ENCODE measurements around the gene HSPB9. TPM values are rescaled to one million over a fixed set of nuclear protein-coding genes. Genes with fewer than 3 reads are reported as not detected.

Gene HSPB9
- total and polyA plus RNA-seq, 10 donors, result 0.11 to 0.19 (median 0.17) TPM; not detected in 6

DNA sequence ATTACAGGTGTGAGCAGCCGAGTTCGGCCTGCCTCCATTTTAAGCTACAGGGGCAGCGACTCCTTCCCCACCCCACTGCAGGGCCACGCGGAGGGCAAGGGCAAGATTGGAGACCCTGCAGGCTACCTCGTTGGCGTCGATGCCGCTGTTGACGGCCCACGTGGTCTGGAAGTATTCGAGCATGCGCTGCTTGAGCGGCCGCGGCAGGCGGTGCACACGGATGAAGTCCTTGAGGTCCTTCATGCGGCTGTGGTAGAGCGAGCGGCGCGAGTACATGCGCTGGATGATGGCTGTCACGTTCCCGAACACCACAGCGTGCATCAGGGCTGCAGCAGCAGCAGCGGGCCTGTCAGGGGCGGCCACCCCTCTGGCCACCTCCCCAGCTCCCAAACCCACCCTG is 46.7 kb downstream of the HSPB9 start:
- Histone ChIP-seq H3K27me3 (replicated peaks in 1 of 7) (no peaks in the 10 kb centered on the region), H3K9me3 (no peaks in the 10 kb centered on the region), H3K4me1 (no peaks in the 10 kb centered on the region), H3K36me3 (no peaks in the 10 kb centered on the region), H3K4me3 (no peak overlapping the region), H3K27ac (no peak overlapping the region)
- 93 to 100% (median 97%) methylated on average over 2 to 29 of the region's 29 CpGs for WGBS, 5 donors
- no peak for DNase-seq
- intact Hi-C loops (cut with DNase I; ENCODE audit: low total_unique reads), result no loop called here
- TF ChIP-seq POLR2A (IDR thresholded peaks at IDR 0.05), result no peak
- no peak for TF ChIP-seq POLR2AphosphoS5 (IDR thresholded peaks at IDR 0.05)
- TF ChIP-seq, protein P1, sequence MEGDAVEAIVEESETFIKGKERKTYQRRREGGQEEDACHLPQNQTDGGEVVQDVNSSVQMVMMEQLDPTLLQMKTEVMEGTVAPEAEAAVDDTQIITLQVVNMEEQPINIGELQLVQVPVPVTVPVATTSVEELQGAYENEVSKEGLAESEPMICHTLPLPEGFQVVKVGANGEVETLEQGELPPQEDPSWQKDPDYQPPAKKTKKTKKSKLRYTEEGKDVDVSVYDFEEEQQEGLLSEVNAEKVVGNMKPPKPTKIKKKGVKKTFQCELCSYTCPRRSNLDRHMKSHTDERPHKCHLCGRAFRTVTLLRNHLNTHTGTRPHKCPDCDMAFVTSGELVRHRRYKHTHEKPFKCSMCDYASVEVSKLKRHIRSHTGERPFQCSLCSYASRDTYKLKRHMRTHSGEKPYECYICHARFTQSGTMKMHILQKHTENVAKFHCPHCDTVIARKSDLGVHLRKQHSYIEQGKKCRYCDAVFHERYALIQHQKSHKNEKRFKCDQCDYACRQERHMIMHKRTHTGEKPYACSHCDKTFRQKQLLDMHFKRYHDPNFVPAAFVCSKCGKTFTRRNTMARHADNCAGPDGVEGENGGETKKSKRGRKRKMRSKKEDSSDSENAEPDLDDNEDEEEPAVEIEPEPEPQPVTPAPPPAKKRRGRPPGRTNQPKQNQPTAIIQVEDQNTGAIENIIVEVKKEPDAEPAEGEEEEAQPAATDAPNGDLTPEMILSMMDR (IDR thresholded peaks at IDR 0.05 in 8 of 11, conservative IDR thresholded peaks at IDR 0.05 in 3 of 11), result no peak

DNA sequence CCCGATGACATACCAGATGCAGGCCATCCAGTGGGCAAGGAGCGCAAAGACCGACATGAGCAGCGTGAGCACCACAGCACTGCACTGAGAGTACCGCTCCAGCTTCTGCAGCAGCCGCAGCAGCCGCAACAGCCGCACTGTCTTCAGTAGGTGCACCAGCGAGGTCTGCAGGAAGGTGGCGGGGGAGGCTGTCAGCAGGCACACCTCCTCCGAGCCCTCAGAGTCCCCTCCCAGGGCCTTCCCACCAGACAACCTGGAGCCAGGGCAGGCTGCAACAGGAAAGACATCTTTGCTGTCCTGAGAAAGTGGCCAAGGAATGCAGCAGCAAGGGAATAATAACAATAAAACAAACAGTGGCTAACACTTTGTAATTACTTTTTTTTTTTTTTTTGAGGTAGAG is 49.2 kb downstream of the HSPB9 start:
- H3K4me3 ChIP-seq, result no peak overlapping the region
- no peaks in the 10 kb centered on the region for H3K36me3 ChIP-seq
- 77 to 96% (median 85%) methylated on average over 4 to 11 of the region's 11 CpGs for WGBS, 5 donors
- no peaks in the 10 kb centered on the region for H3K27me3 ChIP-seq (replicated peaks in 1 of 7)
- H3K4me1 ChIP-seq, result no peaks in the 10 kb centered on the region
- TF ChIP-seq POLR2A (IDR thresholded peaks at IDR 0.05), result no peak
- TF ChIP-seq, protein P1 (IDR thresholded peaks at IDR 0.05 in 8 of 11, conservative IDR thresholded peaks at IDR 0.05 in 3 of 11), result no peak
- TF ChIP-seq POLR2AphosphoS5 (IDR thresholded peaks at IDR 0.05), result no peak
- H3K27ac ChIP-seq, result no peak overlapping the region
- intact Hi-C loops (cut with DNase I; ENCODE audit: low total_unique reads), result no loop called here
- no peaks in the 10 kb centered on the region for H3K9me3 ChIP-seq
- DNase-seq, result no peak

Other genes with a start within 250 kb of the HSPB9 start
- 100 to 1,000 TPM in 2 of 7 donors, 10 to 100 TPM in 5; 64.9 to 112 (median 87.6) TPM for gene ACLY, start 203.9 kb upstream of the HSPB9 start, total RNA-seq
- 10 to 100 TPM; 17.7 to 28.6 (median 21.6) TPM for gene ACLY, start 203.9 kb upstream of the HSPB9 start, polyA plus RNA-seq
- gene ODAD4, start 192.2 kb upstream of the HSPB9 start, total RNA-seq, result 1 to 10 TPM in 1 of 7 donors, under 1 TPM in 2, not detected in 4; 0.20 to 1.0 (median 0.52) TPM
- under 1 TPM; 0.22 to 0.35 (median 0.30) TPM for gene ODAD4, start 192.2 kb upstream of the HSPB9 start, polyA plus RNA-seq
- 10 to 100 TPM; 29.2 to 49.8 (median 44.2) TPM for gene CNP, start 156.0 kb upstream of the HSPB9 start, total RNA-seq
- 10 to 100 TPM; 22.3 to 41.6 (median 25.9) TPM for gene CNP, start 156.0 kb upstream of the HSPB9 start, polyA plus RNA-seq
- 100 to 1,000 TPM in 1 of 7 donors, 10 to 100 TPM in 6; 60.6 to 108 (median 90.4) TPM for gene DNAJC7, start 105.4 kb upstream of the HSPB9 start, total RNA-seq
- gene DNAJC7, start 105.4 kb upstream of the HSPB9 start, polyA plus RNA-seq, result 10 to 100 TPM; 68.5 to 75.7 (median 71.6) TPM
- 10 to 100 TPM; 20.7 to 38.8 (median 25.2) TPM for gene NKIRAS2, start 102.7 kb upstream of the HSPB9 start, total RNA-seq
- gene NKIRAS2, start 102.7 kb upstream of the HSPB9 start, polyA plus RNA-seq, result 10 to 100 TPM; 11.3 to 20.3 (median 12.4) TPM
- gene C17orf113, start 72.2 kb upstream of the HSPB9 start, total RNA-seq, result 1 to 10 TPM in 2 of 7 donors, under 1 TPM in 5; 0.43 to 1.6 (median 0.85) TPM
- gene C17orf113, start 72.2 kb upstream of the HSPB9 start, polyA plus RNA-seq, result under 1 TPM; 0.35 to 0.51 (median 0.43) TPM
- under 1 TPM in 5 of 7 donors, not detected in 2; 0.17 to 0.60 (median 0.44) TPM for gene ZNF385C, start 24.3 kb upstream of the HSPB9 start, total RNA-seq
- under 1 TPM; 0.26 to 0.46 (median 0.38) TPM for gene ZNF385C, start 24.3 kb upstream of the HSPB9 start, polyA plus RNA-seq
- 10 to 100 TPM; 23.0 to 30.9 (median 25.5) TPM for gene DHX58, start 10.1 kb upstream of the HSPB9 start, total RNA-seq
- gene DHX58, start 10.1 kb upstream of the HSPB9 start, polyA plus RNA-seq, result 10 to 100 TPM; 20.9 to 41.2 (median 38.1) TPM
- 10 to 100 TPM; 37.8 to 51.5 (median 47.1) TPM for gene KAT2A, start 1.4 kb upstream of the HSPB9 start, total RNA-seq
- 100 to 1,000 TPM; 101 to 168 (median 145) TPM for gene KAT2A, start 1.4 kb upstream of the HSPB9 start, polyA plus RNA-seq
- gene RAB5C, start 32.2 kb downstream of the HSPB9 start, total RNA-seq, result 100 to 1,000 TPM; 120 to 181 (median 148) TPM
- gene RAB5C, start 32.2 kb downstream of the HSPB9 start, polyA plus RNA-seq, result 100 to 1,000 TPM in 1 of 3 donors, 10 to 100 TPM in 2; 70.0 to 152 (median 89.2) TPM
- gene KCNH4, start 58.3 kb downstream of the HSPB9 start, total RNA-seq, result under 1 TPM; 0.17 to 0.52 (median 0.26) TPM
- gene KCNH4, start 58.3 kb downstream of the HSPB9 start, polyA plus RNA-seq, result under 1 TPM; 0.14 to 0.32 (median 0.15) TPM
- not detected for gene HCRT, start 62.6 kb downstream of the HSPB9 start, total RNA-seq
- not detected for gene HCRT, start 62.6 kb downstream of the HSPB9 start, polyA plus RNA-seq
- 100 to 1,000 TPM in 3 of 7 donors, 10 to 100 TPM in 4; 29.4 to 122 (median 58.0) TPM for gene GHDC, start 71.7 kb downstream of the HSPB9 start, total RNA-seq
- 10 to 100 TPM; 22.0 to 33.1 (median 26.1) TPM for gene GHDC, start 71.7 kb downstream of the HSPB9 start, polyA plus RNA-seq
- gene STAT5B, start 153.6 kb downstream of the HSPB9 start, total RNA-seq, result 100 to 1,000 TPM in 5 of 7 donors, 10 to 100 TPM in 2; 90.2 to 171 (median 103) TPM
- gene STAT5B, start 153.6 kb downstream of the HSPB9 start, polyA plus RNA-seq, result 10 to 100 TPM; 26.4 to 34.7 (median 26.4) TPM
- 100 to 1,000 TPM in 1 of 7 donors, 10 to 100 TPM in 6; 63.7 to 131 (median 76.5) TPM for gene STAT5A, start 165.7 kb downstream of the HSPB9 start, total RNA-seq
- gene STAT5A, start 165.7 kb downstream of the HSPB9 start, polyA plus RNA-seq, result 10 to 100 TPM; 22.7 to 42.3 (median 28.4) TPM